ENCODE results near the gene SLC18B1. TPM values are rescaled to one million over a fixed set of nuclear protein-coding genes. Genes with fewer than 3 reads are reported as not detected.

Gene SLC18B1
- total and polyA plus RNA-seq, 9 donors = 3.2 to 15.2 (median 9.7) TPM

- no peak for TF ChIP-seq EP300 (IDR thresholded peaks at IDR 0.05)
- 87 to 89% (median 87%) methylated on average over 5 of the region's 5 CpGs for WGBS, 3 donors
- no peak for DNase-seq
- Histone ChIP-seq H3K9me3 (no peaks in the 10 kb centered on the region), H3K36me3 (no peaks in the 10 kb centered on the region), H3K27me3 (no peaks in the 10 kb centered on the region), H3K4me3 (no peak overlapping the region), H3K27ac (no peak overlapping the region), H3K4me1 (ENCODE audit: insufficient read depth) (no peaks in the 10 kb centered on the region)
- intact Hi-C loops (cut with DNase I) = no loop called here
Measured at GRCh38 chr6:132792510-132792909, 5.9 kb downstream of the SLC18B1 start.

GRCh38 chr6:132790450-132790849 is 8.0 kb downstream of the SLC18B1 start:
- no peak for DNase-seq
- Histone ChIP-seq H3K4me3 (no peak overlapping the region), H3K27ac (no peak overlapping the region), H3K27me3 (no peaks in the 10 kb centered on the region), H3K4me1 (ENCODE audit: insufficient read depth) (no peaks in the 10 kb centered on the region), H3K9me3 (no peaks in the 10 kb centered on the region), H3K36me3 (no peaks in the 10 kb centered on the region)
- intact Hi-C loops (cut with DNase I) = no loop called here
- TF ChIP-seq EP300 (IDR thresholded peaks at IDR 0.05) (no peak), CTCF (IDR thresholded peaks at IDR 0.05) (no peak), POLR2A (IDR thresholded peaks at IDR 0.05) (no peak)

GRCh38 chr6:132789396-132789776 is 9.1 kb downstream of the SLC18B1 start:
- intact Hi-C loops (cut with DNase I) = no loop called here
- DNase-seq = no peak
- H3K4me3 ChIP-seq = no peak overlapping the region
- no peaks in the 10 kb centered on the region for H3K27me3 ChIP-seq
- no peaks in the 10 kb centered on the region for H3K36me3 ChIP-seq
- H3K9me3 ChIP-seq = no peaks in the 10 kb centered on the region
- 95 to 98% (median 98%) methylated on average over 4 of the region's 4 CpGs for WGBS, 3 donors
- H3K4me1 ChIP-seq (ENCODE audit: insufficient read depth) = no peaks in the 10 kb centered on the region
- H3K27ac ChIP-seq = no peak overlapping the region
- TF ChIP-seq CTCF (IDR thresholded peaks at IDR 0.05) (no peak), POLR2A (IDR thresholded peaks at IDR 0.05) (no peak), EP300 (IDR thresholded peaks at IDR 0.05) (no peak)

- Histone ChIP-seq H3K27me3 (no peaks in the 10 kb centered on the region), H3K9me3 (no peaks in the 10 kb centered on the region), H3K4me3 (no peak overlapping the region), H3K4me1 (ENCODE audit: insufficient read depth) (no peaks in the 10 kb centered on the region), H3K27ac (no peak overlapping the region), H3K36me3 (no peaks in the 10 kb centered on the region)
- intact Hi-C loops (cut with DNase I) = no loop called here
- WGBS, 3 donors = 90 to 92% (median 92%) methylated on average over 6 of the region's 6 CpGs
- no peak for DNase-seq
- TF ChIP-seq CTCF (IDR thresholded peaks at IDR 0.05) = no peak
- TF ChIP-seq EP300 (IDR thresholded peaks at IDR 0.05) = no peak
- TF ChIP-seq POLR2A (IDR thresholded peaks at IDR 0.05) = no peak
Measured at GRCh38 chr6:132788658-132789395, 9.6 kb downstream of the SLC18B1 start.

GRCh38 chr6:132785936-132786335 is 12.5 kb downstream of the SLC18B1 start:
- Histone ChIP-seq H3K4me1 (ENCODE audit: insufficient read depth) (no peaks in the 10 kb centered on the region), H3K4me3 (no peak overlapping the region), H3K27me3 (no peaks in the 10 kb centered on the region), H3K36me3 (no peaks in the 10 kb centered on the region), H3K27ac (no peak overlapping the region), H3K9me3 (no peaks in the 10 kb centered on the region)
- no peak for DNase-seq
- intact Hi-C loops (cut with DNase I) = no loop called here
- 92 to 93% (median 93%) methylated on average over 7 of the region's 7 CpGs for WGBS, 3 donors
- TF ChIP-seq CTCF (IDR thresholded peaks at IDR 0.05) (no peak), POLR2A (IDR thresholded peaks at IDR 0.05) (no peak), EP300 (IDR thresholded peaks at IDR 0.05) (no peak)
